Fibroblast of upper back skin (primary cell): Measurements from ENCODE around the gene ZNF506.
"Not testable (repeated sequence)": the region's sequence is repeated elsewhere in the genome, so short reads cannot be mapped to it uniquely, and the experiment has no call there.

Experiments
- DNase-seq: peaks from one replicate; pipeline ENCODE4 v3.0.0-alpha.2; 2013

ZNF506 gene

GRCh38 chr19:19821366-19821951, at the start of gene ZNF506:
TSS of gene ZNF506 (minus strand) at chr19:19821750. CDS start at chr19:19821603, 147 bp downstream.
- DNase-seq, result peak; percentile 96

- not testable (repeated sequence) for DNase-seq
Observed at GRCh38 chr19:19870086-19870485, 48.5 kb upstream of the ZNF506 start.

DNA sequence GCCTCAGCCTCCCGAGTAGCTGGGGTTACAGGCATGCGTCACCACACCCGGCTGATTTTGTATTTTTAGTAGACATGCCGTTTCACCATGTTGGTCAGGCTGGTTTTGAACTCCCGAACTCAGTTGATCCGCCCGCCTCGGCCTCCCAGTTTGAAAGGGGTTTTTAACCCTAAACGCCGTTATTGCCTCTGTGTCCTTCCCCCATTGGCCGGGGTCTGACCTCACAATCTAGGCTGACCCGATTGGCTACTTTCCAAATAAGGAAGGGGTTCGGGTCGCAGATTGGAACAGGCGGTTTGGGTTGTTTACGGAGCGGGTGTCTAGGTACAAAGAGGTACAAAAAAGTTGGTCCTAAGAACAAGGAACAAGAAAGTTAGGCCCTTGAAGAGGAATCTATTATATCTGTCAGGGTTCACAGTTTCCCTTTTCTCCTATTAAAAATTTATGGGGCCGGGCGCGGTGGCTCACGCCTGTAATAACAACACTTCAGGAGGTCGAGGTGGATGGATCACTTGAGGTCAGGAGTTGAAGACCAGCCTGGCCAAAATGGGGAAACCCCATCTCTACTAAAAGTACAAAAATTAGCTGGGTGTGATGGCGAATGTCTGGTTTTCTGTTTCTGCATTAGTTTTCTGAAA, 45.2 kb upstream of the ZNF506 start:
- DNase-seq, result peak; percentile 1

GRCh38 chr19:19865750-19866610, 44.4 kb upstream of the ZNF506 start, which contains the start of gene ZNF253:
TSS of gene ZNF253 (plus strand) at chr19:19865882. CDS start at chr19:19865997, 115 bp downstream.
- DNase-seq, result peak; percentile 94

DNA sequence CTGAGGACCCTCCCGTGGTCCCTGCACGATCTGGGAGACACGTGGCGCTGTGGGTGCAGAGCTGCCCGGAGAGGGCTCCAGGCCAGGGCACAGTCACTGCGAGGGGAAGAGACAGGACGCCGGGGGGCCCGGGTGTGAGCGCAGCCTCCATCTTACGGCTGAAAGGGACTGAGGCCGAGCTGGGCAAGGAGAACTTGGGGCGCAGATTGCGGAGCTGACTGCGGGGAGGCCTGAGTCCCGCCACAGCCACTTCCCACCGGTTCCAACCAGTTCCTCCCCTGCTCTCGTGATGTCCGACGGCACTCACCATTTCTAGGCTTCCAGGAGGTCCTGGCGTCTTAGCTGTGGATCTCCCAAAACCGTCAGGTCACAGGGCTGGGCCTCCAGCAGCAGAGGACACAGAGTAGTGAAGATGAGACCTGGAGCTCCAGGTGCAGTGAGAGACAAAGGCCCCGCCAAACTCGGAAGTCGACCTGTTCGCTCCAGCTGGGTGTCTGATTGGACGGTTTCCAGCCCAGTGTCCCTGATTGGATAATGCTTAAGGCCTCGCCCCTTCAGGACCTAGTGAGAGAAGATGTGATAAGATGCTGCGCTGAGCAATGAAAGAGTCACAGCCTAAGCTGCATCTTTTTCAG, 39.3 kb upstream of the ZNF506 start:
- no peak for DNase-seq

- no peak for DNase-seq
Observed at GRCh38 chr19:19858751-19859150, 37.2 kb upstream of the ZNF506 start.

- not testable (repeated sequence) for DNase-seq
Observed at GRCh38 chr19:19851740-19852139, 30.2 kb upstream of the ZNF506 start.

- DNase-seq, result no peak
Observed at GRCh38 chr19:19849056-19849455, 27.5 kb upstream of the ZNF506 start.

DNA sequence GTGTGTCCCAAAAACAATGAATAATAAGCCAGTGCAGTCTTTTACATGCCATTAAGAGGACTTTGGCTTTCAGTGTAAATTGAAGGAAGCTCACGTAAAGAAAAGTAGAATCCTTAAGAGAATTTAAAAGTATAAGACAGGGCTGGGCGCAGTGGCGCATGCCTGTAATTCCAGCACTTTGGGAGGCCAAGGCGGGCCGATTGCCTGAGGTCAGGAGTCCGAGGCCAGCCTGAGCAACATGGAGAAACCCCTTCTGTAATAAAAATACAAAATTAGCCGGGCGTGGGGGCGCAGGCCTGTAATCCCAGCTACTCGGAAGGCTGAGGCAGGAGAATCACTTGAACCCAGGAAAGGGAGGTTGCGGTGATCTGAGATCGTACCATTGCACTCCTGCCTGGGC, 26.2 kb upstream of the ZNF506 start:
- DNase-seq, result no peak

DNA sequence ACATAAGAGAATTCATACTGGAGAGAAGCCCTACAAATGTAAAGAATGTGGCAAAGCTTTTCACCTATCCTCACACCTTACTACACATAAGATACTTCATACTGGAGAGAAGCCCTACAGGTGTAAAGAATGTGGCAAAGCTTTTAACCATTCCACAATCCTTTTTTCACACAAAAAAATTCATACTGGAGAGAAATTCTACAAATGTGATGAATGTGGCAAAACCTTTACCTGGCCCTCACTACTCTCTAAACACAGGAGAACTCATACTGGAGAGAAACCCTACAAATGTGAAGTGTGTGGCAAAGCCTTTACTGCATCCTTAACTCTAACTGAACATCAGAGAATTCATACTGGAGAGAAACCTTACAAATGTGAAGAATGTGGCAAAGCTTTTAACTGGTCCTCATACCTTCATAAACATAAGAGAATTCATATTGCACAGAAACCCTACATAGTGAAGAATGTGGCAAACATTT, 14.0 kb upstream of the ZNF506 start:
- no peak for DNase-seq

DNA sequence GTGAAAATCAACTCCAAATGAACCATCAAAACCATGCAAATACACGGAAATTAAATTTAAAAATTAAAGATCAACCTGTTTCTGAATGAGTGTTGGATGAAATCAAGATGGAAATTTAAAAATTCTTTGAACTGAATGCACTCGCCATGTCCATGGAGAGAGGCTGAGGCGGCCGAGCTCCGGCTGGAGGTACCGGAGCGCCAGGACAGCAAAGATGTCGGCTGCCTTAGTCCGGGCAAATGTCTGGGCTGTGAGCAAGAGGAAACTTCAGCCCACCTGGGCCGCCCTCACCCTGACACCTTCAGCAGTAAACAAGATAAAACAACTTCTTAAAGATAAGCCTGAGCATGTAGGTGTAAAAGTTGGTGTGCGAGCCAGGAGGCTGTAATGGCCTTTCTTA, 5.3 kb upstream of the ZNF506 start:
- no peak for DNase-seq

- no peak for DNase-seq
Observed at GRCh38 chr19:19823916-19824315, 2.4 kb upstream of the ZNF506 start.

- not testable (repeated sequence) for DNase-seq
Observed at GRCh38 chr19:19821976-19822375, 426 bp upstream of the ZNF506 start.

DNA sequence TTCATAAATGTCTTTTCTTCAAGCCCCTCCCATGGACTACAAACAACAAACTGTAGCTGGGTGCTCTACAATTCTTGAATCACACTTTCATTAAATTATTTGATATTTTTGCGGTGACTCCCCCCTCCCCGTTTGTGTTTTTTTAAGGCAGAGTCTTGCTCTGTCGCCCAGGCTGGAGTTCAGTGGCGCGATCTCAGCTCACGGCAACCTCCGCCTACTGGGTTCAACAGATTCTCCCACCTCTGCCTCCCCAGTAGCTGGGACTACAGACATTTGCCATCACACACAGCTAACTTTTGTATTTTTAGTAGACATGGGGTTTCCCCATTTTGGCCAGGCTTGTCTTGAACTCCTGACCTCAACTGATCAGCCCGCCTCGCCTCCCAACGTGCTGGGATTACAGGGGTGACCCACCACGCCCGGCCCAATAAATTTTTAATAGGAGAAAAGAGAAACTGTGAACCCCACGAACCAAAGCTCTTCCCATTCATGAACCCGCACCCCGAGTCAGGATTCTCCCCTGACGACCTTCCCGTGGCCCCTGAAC, 703 bp downstream of the ZNF506 start:
- DNase-seq, result no peak

- DNase-seq, result no peak
Observed at GRCh38 chr19:19817357-19817756, 4.2 kb downstream of the ZNF506 start.

DNA sequence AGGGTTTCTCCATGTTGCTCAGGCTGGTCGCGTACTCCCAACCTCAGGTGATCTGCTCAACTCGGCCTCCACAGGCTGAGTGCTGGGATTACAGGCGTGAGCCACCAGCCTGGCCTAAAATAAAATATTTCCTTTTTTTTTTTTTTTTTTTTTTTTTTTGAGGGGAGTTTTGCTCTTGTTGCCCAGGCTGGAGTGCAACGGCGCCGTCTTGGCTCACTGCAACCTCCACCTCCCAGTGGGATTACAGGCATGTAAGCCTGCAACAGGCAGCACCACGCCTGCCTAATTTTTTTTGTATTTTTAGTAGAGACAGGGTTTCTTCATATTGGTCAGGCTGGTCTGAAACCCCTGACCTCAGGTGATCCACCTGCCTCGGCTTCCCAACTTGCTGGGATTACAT, 4.9 kb downstream of the ZNF506 start:
- no peak for DNase-seq

DNA sequence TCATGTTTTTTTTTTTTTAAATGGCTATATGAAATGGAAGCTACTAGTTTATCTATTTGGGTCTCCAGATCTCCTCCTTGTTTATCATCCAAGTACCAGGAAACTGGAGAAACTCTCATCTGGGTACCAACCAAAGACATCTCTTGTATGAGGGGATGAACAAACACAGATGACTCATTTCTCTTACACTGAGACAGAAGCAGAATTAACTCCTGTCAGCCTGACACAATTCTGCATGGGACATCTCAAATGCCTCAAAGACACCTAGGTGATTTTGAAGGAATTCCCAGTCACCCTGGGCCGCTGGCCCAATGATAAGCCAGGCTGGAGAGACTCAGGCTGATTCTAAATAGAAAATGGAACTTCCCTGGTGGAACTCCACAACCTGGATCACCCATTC, 9.6 kb downstream of the ZNF506 start:
- not testable (repeated sequence) for DNase-seq

DNA sequence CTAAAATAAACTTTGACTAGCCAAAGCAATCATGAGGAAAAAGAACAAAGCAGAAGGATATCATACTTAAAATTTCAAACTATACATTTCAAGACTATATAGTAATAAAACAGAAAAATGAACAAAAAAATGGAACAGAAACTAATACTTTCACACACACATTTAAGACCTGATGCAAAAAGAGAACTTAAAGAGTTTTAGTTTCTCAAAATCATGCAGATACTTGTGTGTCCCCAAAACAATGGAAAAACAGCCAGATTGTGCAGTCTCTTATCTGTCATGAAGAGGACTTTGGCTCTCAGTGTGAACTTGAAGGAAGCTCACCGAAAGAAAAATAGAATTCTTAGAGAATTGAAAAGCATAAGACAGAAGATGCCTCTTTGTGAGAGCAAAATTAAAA, 16.1 kb downstream of the ZNF506 start:
- DNase-seq, result no peak

DNA sequence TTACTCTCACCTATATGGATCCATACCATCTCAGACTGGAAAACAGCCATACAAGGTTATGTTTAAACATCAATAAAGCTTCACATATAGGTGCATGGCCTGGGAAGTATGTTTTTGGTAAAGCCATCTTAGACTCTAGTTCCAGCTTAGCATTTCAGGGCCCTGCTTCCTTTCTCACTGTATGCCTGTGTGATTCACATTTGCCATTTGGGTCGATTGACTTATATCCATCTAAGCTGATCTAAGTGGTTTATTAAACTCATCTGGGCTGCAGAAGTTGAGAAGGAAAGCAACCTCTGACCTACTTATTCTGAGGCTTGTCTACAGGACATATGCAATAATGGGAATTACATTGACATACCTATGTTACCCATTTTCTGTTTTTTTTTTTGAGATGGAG, 33.5 kb downstream of the ZNF506 start:
- DNase-seq, result no peak

DNA sequence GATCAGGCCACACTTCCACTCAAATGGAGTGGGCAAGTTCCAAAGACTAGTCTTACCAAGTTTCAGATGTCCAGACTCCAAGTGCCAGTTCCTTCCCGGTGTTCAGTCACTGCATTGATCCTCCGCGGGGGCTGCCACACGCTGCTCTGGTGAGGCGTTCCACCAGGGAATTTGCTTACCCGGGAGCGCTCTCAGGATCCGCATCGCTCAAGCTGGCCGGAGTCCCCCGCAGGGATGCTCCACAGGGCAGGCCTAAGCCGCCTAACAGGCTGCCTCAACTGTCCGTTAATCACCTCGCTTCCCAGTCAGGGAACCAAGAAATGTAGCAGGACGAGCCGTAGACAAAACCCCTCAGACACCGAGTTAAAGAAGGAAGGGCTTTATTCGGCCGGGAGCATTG, 36.1 kb downstream of the ZNF506 start:
- DNase-seq, result not testable (repeated sequence)

- DNase-seq, result no peak
Observed at GRCh38 chr19:19782783-19783182, 38.8 kb downstream of the ZNF506 start.

- not testable (repeated sequence) for DNase-seq
Observed at GRCh38 chr19:19781791-19782190, 39.8 kb downstream of the ZNF506 start.

DNA sequence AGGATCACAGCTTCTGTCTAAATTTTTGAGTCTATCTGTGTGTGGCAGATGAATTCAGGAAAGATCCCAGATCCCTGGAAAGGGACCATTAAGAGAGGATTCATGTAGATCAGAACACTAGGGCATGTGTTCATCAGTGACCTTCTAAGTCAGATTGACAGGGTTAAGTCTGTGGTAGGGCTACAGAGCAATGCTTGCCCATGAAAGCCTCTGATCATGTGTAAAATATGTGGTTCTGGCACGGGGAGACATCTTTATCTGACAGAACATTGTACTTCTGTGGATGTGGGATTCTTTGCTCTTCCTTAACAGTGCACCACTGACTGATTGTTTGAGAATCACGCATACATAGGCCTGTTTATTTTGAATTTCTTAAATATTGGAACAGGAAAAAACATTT, 42.9 kb downstream of the ZNF506 start:
- no peak for DNase-seq
